ENCODE results near the gene CCM2. TPM values are rescaled to one million over a fixed set of nuclear protein-coding genes. Genes with fewer than 3 reads are reported as not detected.

Gene CCM2
- total RNA-seq, 1 experiment from 2014 or later: 64.8 TPM

GRCh38 chr7:44994877-44995554 is 5.0 kb upstream of the CCM2 start:
- Histone ChIP-seq H3K27me3 (replicated peaks) (no peaks in the 10 kb centered on the region), H3K4me1 (replicated peaks) (peaks cover 20% of the 10 kb centered on the region), H3K36me3 (no peaks in the 10 kb centered on the region), H3K27ac (no peak overlapping the region), H3K9me3 (replicated peaks) (no peaks in the 10 kb centered on the region), H3K4me3 (no peak overlapping the region)
- DNase-seq (ENCODE audit: low read depth in 1 of 2, low spot score in 2 of 2): no peak

GRCh38 chr7:44995555-44996493 is 4.2 kb upstream of the CCM2 start:
- no peak overlapping the region for H3K27ac ChIP-seq
- 0 out of 2 replicates have a peak, but pooled peaks cover 3% of the 10 kb centered on the region for H3K36me3 ChIP-seq
- peaks cover 12% of the 10 kb centered on the region for H3K4me1 ChIP-seq (replicated peaks)
- H3K27me3 ChIP-seq (replicated peaks): no peaks in the 10 kb centered on the region
- DNase-seq (ENCODE audit: low read depth in 1 of 2, low spot score in 2 of 2): no peak
- no peak overlapping the region for H3K4me3 ChIP-seq
- no peaks in the 10 kb centered on the region; the same call in 1 of the 2 replicates for H3K9me3 ChIP-seq (replicated peaks)

GRCh38 chr7:44998153-44998871 is 1.7 kb upstream of the CCM2 start:
- no peak overlapping the region for H3K27ac ChIP-seq
- no peaks in the 10 kb centered on the region for H3K27me3 ChIP-seq (replicated peaks)
- H3K4me3 ChIP-seq: peak overlapping the region; percentile 72; the same call in 1 of the 2 replicates
- H3K9me3 ChIP-seq (replicated peaks): no peaks in the 10 kb centered on the region; the same call in 1 of the 2 replicates
- peaks cover 14% of the 10 kb centered on the region for H3K4me1 ChIP-seq (replicated peaks)
- peaks cover 15% of the 10 kb centered on the region for H3K36me3 ChIP-seq
- DNase-seq (ENCODE audit: low read depth in 1 of 2, low spot score in 2 of 2): no peak

- peaks cover 17% of the 10 kb centered on the region for H3K36me3 ChIP-seq
- peak; percentile 99 to 100 for DNase-seq (ENCODE audit: low read depth in 1 of 2, low spot score in 2 of 2)
- no peaks in the 10 kb centered on the region; the same call in 1 of the 2 replicates for H3K9me3 ChIP-seq (replicated peaks)
- no peaks in the 10 kb centered on the region for H3K27me3 ChIP-seq (replicated peaks)
- H3K4me1 ChIP-seq (replicated peaks): peaks cover 14% of the 10 kb centered on the region
- peak overlapping the region; percentile 72 for H3K4me3 ChIP-seq
- peak overlapping the region; percentile 63 for H3K27ac ChIP-seq
Measured at GRCh38 chr7:44999245-45000092, 532 bp upstream of the CCM2 start.

DNA sequence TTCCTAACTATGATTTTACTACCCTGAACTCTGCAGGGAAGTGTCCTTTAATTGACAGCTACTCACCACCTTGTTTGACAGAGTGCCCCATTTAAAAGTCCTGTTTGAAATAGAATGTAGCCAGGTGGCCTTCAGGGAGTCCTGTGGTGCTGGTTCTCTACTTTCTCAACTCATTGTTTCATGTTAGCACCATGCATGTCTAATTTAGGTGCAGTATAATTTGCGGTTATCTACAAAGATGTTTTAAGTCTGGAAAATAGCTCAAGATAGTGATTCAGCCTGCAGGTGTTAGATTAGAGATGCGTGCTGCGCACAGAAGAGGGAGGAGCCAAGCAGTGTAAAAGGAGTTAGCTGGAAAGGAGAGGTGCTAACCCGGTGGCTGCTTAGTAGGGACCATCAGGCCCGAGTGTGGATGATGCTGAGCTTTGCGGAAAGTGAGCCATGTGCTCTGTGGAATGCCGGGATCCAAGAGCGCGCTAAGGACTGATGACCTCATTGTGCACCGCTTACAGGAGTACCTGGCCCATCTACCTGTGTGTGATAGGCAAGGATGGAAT is 1.2 kb downstream of the CCM2 start:
- Histone ChIP-seq H3K36me3 (peaks cover 19% of the 10 kb centered on the region), H3K9me3 (replicated peaks) (no peaks in the 10 kb centered on the region; the same call in 1 of the 2 replicates), H3K4me1 (replicated peaks) (peaks cover 14% of the 10 kb centered on the region), H3K4me3 (peak overlapping the region; percentile 72), H3K27ac (no peak overlapping the region), H3K27me3 (replicated peaks) (no peaks in the 10 kb centered on the region)
- no peak for DNase-seq (ENCODE audit: low read depth in 1 of 2, low spot score in 2 of 2)

- Histone ChIP-seq H3K27ac (no peak overlapping the region), H3K9me3 (replicated peaks) (no peaks in the 10 kb centered on the region; the same call in 1 of the 2 replicates), H3K4me1 (replicated peaks) (peaks cover 14% of the 10 kb centered on the region), H3K4me3 (peak overlapping the region; percentile 72; the same call in 1 of the 2 replicates), H3K36me3 (peaks cover 22% of the 10 kb centered on the region), H3K27me3 (replicated peaks) (no peaks in the 10 kb centered on the region)
- no peak for DNase-seq (ENCODE audit: low read depth in 1 of 2, low spot score in 2 of 2)
Measured at GRCh38 chr7:45001826-45002225, 1.8 kb downstream of the CCM2 start.

DNA sequence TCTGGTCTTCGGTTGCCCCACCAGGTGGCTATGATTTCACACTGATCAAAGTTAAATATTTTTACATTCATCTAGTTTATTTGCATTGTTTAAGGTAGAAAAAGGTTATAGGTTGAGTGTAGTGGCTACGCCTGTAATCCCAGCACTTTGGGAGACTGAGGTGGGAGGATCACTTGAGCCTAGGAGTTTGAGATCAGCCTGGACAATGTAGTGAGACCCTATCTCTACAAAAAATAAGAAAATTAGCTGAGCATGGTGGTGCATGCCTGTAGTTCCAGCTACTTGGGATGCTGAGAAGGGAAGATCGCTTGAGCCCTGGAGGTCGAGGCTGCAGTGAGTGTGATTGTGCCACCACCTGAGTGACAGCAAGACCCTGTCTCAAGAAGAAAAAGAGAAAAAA is 3.8 kb downstream of the CCM2 start:
- H3K9me3 ChIP-seq (replicated peaks): no peaks in the 10 kb centered on the region; the same call in 1 of the 2 replicates
- no peaks in the 10 kb centered on the region for H3K27me3 ChIP-seq (replicated peaks)
- no peak overlapping the region for H3K27ac ChIP-seq
- peaks cover 28% of the 10 kb centered on the region for H3K36me3 ChIP-seq
- H3K4me3 ChIP-seq: no peak overlapping the region
- peaks cover 8% of the 10 kb centered on the region for H3K4me1 ChIP-seq (replicated peaks)
- DNase-seq (ENCODE audit: low read depth in 1 of 2, low spot score in 2 of 2): no peak

DNA sequence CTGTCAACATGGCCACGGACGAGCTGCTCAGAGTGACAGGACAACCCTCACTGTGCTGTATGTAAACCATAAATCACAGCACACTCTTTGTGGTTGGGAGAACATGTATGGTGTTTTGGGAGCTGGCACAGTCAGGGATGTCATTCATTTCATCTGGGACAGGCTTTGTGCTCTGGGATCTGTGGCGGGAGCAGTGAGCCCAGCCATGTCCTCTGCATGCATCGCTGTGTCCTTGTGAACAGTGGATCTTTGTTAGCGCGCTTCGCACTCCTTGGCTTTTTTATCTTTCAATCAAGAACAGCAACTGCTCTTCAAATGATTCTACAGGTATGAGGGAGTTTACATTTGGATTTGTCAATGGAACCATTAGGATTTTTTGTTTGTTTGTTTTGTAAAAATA is 7.1 kb downstream of the CCM2 start:
- Histone ChIP-seq H3K27me3 (replicated peaks) (no peaks in the 10 kb centered on the region), H3K9me3 (replicated peaks) (no peaks in the 10 kb centered on the region), H3K27ac (no peak overlapping the region), H3K4me1 (replicated peaks) (no peaks in the 10 kb centered on the region), H3K4me3 (no peak overlapping the region), H3K36me3 (peaks cover 20% of the 10 kb centered on the region)
- DNase-seq (ENCODE audit: low read depth in 1 of 2, low spot score in 2 of 2): no peak

GRCh38 chr7:45007571-45008328 is 7.7 kb downstream of the CCM2 start:
- H3K4me3 ChIP-seq: no peak overlapping the region
- H3K9me3 ChIP-seq (replicated peaks): no peaks in the 10 kb centered on the region
- H3K27ac ChIP-seq: no peak overlapping the region
- no peaks in the 10 kb centered on the region for H3K4me1 ChIP-seq (replicated peaks)
- peaks cover 17% of the 10 kb centered on the region; the same call in 1 of the 2 replicates for H3K36me3 ChIP-seq
- no peaks in the 10 kb centered on the region for H3K27me3 ChIP-seq (replicated peaks)
- no peak for DNase-seq (ENCODE audit: low read depth in 1 of 2, low spot score in 2 of 2)

DNA sequence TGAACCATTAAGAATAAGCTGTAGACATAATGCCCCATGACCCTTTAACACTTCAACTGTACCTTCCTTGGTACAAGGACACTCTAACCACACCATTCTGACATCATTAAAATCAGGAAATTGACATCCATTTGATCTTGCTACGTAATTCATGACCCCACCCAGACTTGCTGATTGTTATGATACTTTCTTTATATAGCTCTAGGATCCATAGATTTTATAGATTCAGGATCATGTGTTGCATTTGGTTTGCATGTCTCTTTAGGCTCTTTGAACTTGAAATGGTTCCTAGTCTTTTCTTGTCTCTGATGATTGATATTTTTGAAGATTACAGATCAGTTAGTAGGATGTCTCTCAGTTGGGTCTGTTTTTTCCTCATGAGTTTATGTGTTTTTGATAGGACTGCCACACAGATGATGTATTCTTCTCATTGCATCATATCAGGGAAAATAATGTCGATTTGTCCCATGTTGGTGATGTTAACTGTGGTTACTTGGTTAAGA is 13.5 kb downstream of the CCM2 start:
- H3K27ac ChIP-seq: no peak overlapping the region
- no peaks in the 10 kb centered on the region for H3K9me3 ChIP-seq (replicated peaks)
- no peak for DNase-seq (ENCODE audit: low read depth in 1 of 2, low spot score in 2 of 2)
- peaks cover 28% of the 10 kb centered on the region for H3K36me3 ChIP-seq
- no peaks in the 10 kb centered on the region for H3K4me1 ChIP-seq (replicated peaks)
- H3K4me3 ChIP-seq: no peak overlapping the region
- no peaks in the 10 kb centered on the region for H3K27me3 ChIP-seq (replicated peaks)

DNA sequence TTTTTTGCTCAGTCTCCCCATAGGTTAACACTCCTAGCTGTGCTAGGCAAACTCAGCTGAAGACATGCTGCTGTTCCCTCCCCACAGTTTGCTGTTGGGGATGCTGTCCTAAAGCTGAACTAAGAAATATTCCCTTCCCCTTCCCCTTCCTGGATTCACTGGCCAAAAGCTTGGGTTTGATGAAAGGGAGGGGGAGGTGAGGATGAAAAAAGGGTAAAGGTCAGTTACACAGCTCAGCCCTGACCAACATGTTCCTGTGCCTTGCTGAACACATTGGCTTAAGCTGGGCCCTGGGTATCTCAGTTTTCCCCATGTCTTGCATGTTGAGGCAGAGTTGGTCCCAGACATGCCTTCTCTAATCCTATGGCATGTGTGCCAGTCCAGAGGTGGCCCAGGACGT is 15.3 kb downstream of the CCM2 start:
- Histone ChIP-seq H3K9me3 (replicated peaks) (no peaks in the 10 kb centered on the region), H3K36me3 (peaks cover 26% of the 10 kb centered on the region), H3K4me1 (replicated peaks) (no peaks in the 10 kb centered on the region), H3K27me3 (replicated peaks) (no peaks in the 10 kb centered on the region), H3K4me3 (no peak overlapping the region), H3K27ac (no peak overlapping the region)
- DNase-seq (ENCODE audit: low read depth in 1 of 2, low spot score in 2 of 2): no peak

- no peak for DNase-seq (ENCODE audit: low read depth in 1 of 2, low spot score in 2 of 2)
Measured at GRCh38 chr7:45017253-45017652, 17.3 kb downstream of the CCM2 start.

More at GRCh38 chr7:45017253-45017652, 17.3 kb downstream of the CCM2 start:
- H3K9me3 ChIP-seq (replicated peaks): no peaks in the 10 kb centered on the region
- no peak overlapping the region for H3K4me3 ChIP-seq
- H3K36me3 ChIP-seq: peaks cover 23% of the 10 kb centered on the region
- H3K4me1 ChIP-seq (replicated peaks): peaks cover 11% of the 10 kb centered on the region
- H3K27me3 ChIP-seq (replicated peaks): no peaks in the 10 kb centered on the region
- H3K27ac ChIP-seq: no peak overlapping the region

Measured in SJSA1 (cell line).